PC-3 (cell line): Measurements from ENCODE around the gene EXOSC2.

ENCODE experiments used
- CTCF ChIP-seq: fragments of 300-600 bp; sonication (generic); conservative IDR thresholded peaks from 2 replicates; pipeline ENCODE4 v1.5.1; 2017; ENCODE audit warnings: antibody characterized with exemption, low read depth, mild to moderate bottlenecking, low read length
- EZH2 ChIP-seq: fragments of 300-600 bp; sonication (generic); IDR thresholded peaks from one replicate; pipeline ENCODE4 v1.6.1; 2017; ENCODE audit warnings: antibody characterized with exemption, mild to moderate bottlenecking, low read length; ENCODE audit not compliant: unreplicated experiment
- EZH2phosphoT487 ChIP-seq: fragments of 300-600 bp; sonication (generic); IDR thresholded peaks from 2 replicates; pipeline ENCODE4 v1.6.1; 2018; ENCODE audit warnings: mild to moderate bottlenecking, antibody characterized with exemption, low read length, borderline replicate concordance

DNA sequence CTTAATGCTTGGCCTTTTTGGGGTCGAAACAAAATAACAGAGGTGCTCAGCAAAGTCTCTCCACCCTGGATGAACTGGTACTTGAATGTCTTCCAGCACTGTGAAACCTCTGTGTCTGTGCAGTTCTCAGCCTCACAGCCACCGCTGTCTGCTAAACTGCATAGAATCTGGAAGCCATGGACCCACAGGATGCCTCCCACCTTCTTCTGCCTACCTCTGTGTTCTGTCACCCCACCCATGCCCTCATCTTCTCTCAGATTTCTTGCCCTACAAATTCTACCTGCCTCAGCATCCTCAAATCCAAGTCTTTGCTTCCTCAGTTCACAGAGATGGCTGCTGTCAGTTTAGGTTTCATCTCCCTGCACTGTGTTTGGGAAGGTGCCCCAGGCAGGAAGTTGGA, 35.6 kb downstream of the EXOSC2 start:
- TF ChIP-seq EZH2, result no peak
- no peak for TF ChIP-seq CTCF
- no peak for TF ChIP-seq EZH2phosphoT487
